CD4-positive, alpha-beta T cell (primary cell): ENCODE data around the gene DPYSL4. TPM values are rescaled to one million over a fixed set of nuclear protein-coding genes. Genes with fewer than 3 reads are reported as not detected.

Experiments
- ATAC-seq: fragments of 200-7000 bp; cut with Tn5 transposase; one replicate; pipeline ENCODE4 v1.10.0; 2022; ENCODE audit warnings: mild to moderate bottlenecking; ENCODE audit not compliant: poor library complexity
- CTCF ChIA-PET: fragments of 350-600 bp; sonication (Branson Sonifier 250); formaldehyde crosslinking; loops from one replicate; lab custom pipeline; 2021; ENCODE audit warnings: antibody characterized with exemption, inconsistent platforms; lab: Charles Lee
- POLR2A ChIA-PET: fragments of 350-600 bp; sonication (Branson Sonifier 250); formaldehyde crosslinking; loops from one replicate; lab custom pipeline; 2021; ENCODE audit warnings: antibody characterized with exemption, inconsistent platforms; lab: Charles Lee
- DNase-seq, 14 experiments: peaks; one replicate each; pipeline ENCODE4 v3.0.0-alpha.2; 2013 to 2020; ENCODE audit warnings: mixed read lengths in 2 of 14
- H3K27ac ChIP-seq, 2 donors: one replicate each; pipeline versions ENCODE4 v1.5.1 to v1.7.0; 2013; ENCODE audit warnings: low read length in 2 of 2, low read depth in 1 of 2, mild to moderate bottlenecking in 1 of 2
- H3K27me3 ChIP-seq, 2 experiments: 1 replicate in 1 of 2; 2 replicates in 1 of 2; pipeline versions ENCODE4 v1.6.1 to v1.7.0; 2013; ENCODE audit warnings: low read length in 2 of 2, control low read depth in 1 of 2, mild to moderate bottlenecking in 1 of 2, moderate library complexity in 1 of 2; ENCODE audit not compliant: insufficient read depth in 2 of 2, control insufficient read depth in 1 of 2
- H3K36me3 ChIP-seq: one replicate; pipeline ENCODE4 v1.6.1; 2013; ENCODE audit warnings: low read length, control low read depth; ENCODE audit not compliant: insufficient read depth
- H3K4me1 ChIP-seq: one replicate; pipeline ENCODE4 v1.6.1; 2013; ENCODE audit warnings: low read length, control low read depth; ENCODE audit not compliant: insufficient read depth
- H3K4me3 ChIP-seq: one replicate; pipeline ENCODE4 v1.5.1; 2013; ENCODE audit warnings: mild to moderate bottlenecking, low read length, moderate library complexity
- H3K9me3 ChIP-seq, 2 experiments: 1 replicate in 1 of 2; 2 replicates in 1 of 2; pipeline versions ENCODE4 v1.6.1 to v1.7.0; 2013; ENCODE audit warnings: low read length in 2 of 2, mild to moderate bottlenecking in 2 of 2, control low read depth in 1 of 2, moderate library complexity in 1 of 2; ENCODE audit not compliant: control insufficient read depth in 1 of 2, insufficient read depth in 1 of 2
- H3K27ac Mint-ChIP-seq: one replicate; pipeline ENCODE4 v1.8.0; 2020; ENCODE audit warnings: mixed read lengths
- H3K27me3 Mint-ChIP-seq: one replicate; pipeline ENCODE4 v1.8.0; 2021; ENCODE audit warnings: mixed read lengths
- H3K36me3 Mint-ChIP-seq: one replicate; pipeline ENCODE4 v1.8.0; 2021; ENCODE audit warnings: low read depth, mixed read lengths
- H3K4me1 Mint-ChIP-seq: one replicate; pipeline ENCODE4 v1.8.0; 2021; ENCODE audit warnings: low read depth, mixed read lengths
- H3K4me3 Mint-ChIP-seq: one replicate; pipeline ENCODE4 v1.8.0; 2020; ENCODE audit warnings: mild to moderate bottlenecking, mixed read lengths
- H3K9me3 Mint-ChIP-seq: one replicate; pipeline ENCODE4 v1.8.0; 2020; ENCODE audit warnings: mixed read lengths
- CTCF ChIP-seq: fragments of 200-600 bp; IDR thresholded peaks from one replicate; pipeline ENCODE4 v1.8.0; 2022; ENCODE audit warnings: antibody characterized with exemption, mild to moderate bottlenecking
- intact Hi-C, 2 experiments: fragments of 100-400 bp; cut with DNase I in 1 of 2; cut with micrococcal nuclease in 1 of 2; formaldehyde crosslinking; loops; one replicate each; pipeline versions ENCODE4 v1.15.1 to v1.9.0; 2023 to 2025; cut with DNase I, micrococcal nuclease
- total RNA-seq, 174 experiments: library from RNA in 2 of 174; stranded (reverse) in 2 of 174; gene quantifications; one replicate each; pipeline ENCODE4 v1.2.3 and lab custom pipeline; 2021 to 2026

Gene DPYSL4
- total RNA-seq, 2 experiments from 2014 or later = 0.64 to 0.96 TPM

DNA sequence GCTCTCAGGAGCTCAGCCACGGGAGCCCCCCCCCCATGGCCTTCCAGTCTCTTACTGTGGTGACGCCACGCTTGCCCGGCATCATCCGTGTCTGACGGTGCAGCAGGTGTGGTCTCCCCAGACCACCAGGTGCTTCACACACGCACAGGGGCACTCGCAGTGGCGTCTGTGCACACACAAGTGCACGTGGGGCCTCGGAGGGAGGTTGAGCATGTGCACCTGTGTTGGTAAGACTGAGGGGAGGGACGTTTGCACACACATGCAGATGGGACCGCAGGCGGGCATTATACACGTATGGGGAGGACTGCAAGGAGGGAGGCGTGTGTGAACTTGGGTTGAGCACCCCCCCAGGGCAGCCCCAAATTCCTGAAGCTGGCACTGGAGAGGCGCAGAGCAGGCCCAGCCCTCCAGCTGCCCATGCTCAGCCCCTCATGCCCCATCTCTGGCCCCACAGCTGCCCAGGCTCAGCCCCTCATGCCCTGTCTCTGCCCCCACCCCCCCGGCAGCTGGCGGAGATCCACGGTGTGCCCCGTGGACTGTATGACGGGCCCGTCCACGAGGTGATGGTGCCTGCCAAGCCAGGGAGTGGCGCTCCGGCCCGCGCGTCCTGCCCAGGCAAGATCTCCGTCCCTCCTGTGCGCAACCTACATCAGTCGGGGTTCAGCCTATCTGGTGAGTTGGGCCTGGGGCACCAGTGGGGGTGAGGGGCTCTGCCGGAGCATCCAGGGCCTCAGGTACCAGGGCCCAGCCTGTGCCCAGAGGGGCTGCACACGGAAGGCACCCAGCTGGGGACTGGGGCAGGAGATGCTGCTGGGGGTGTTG lies 16.7 kb downstream of the DPYSL4 start:
- Mint-ChIP-seq H3K4me3 (no peak overlapping the region), H3K9me3 (no peaks in the 10 kb centered on the region), H3K4me1 (no peaks in the 10 kb centered on the region), H3K27ac (no peak overlapping the region), H3K36me3 (no peaks in the 10 kb centered on the region), H3K27me3 (no peaks in the 10 kb centered on the region)
- Histone ChIP-seq H3K36me3 (no peaks in the 10 kb centered on the region), H3K27ac (no peak overlapping the region), H3K4me3 (no peak overlapping the region), H3K4me1 (no peaks in the 10 kb centered on the region), H3K9me3 (no peaks in the 10 kb centered on the region), H3K27me3 (no peaks in the 10 kb centered on the region)
- no peak for TF ChIP-seq CTCF
- POLR2A ChIA-PET = no interaction called here
- intact Hi-C loops = no loop called here
- DNase-seq (no peak), ATAC-seq (no peak)
- CTCF ChIA-PET = no interaction called here

- Histone ChIP-seq H3K27ac (no peak overlapping the region), H3K4me3 (no peak overlapping the region), H3K9me3 (no peaks in the 10 kb centered on the region), H3K4me1 (no peaks in the 10 kb centered on the region), H3K27me3 (no peaks in the 10 kb centered on the region), H3K36me3 (no peaks in the 10 kb centered on the region)
- Mint-ChIP-seq H3K4me3 (no peak overlapping the region), H3K4me1 (no peaks in the 10 kb centered on the region), H3K27me3 (no peaks in the 10 kb centered on the region), H3K9me3 (no peaks in the 10 kb centered on the region), H3K27ac (no peak overlapping the region), H3K36me3 (no peaks in the 10 kb centered on the region)
- intact Hi-C loops = no loop called here
- TF ChIP-seq CTCF = no peak
- DNase-seq = no peak
- CTCF ChIA-PET = no interaction called here
- no peak for ATAC-seq
- POLR2A ChIA-PET = no interaction called here
Observed at GRCh38 chr10:132204078-132204780, 17.5 kb downstream of the DPYSL4 start.

- no peak for ATAC-seq
- CTCF ChIA-PET = no interaction called here
- POLR2A ChIA-PET = no interaction called here
- Mint-ChIP-seq H3K9me3 (no peaks in the 10 kb centered on the region), H3K4me3 (no peak overlapping the region), H3K36me3 (no peaks in the 10 kb centered on the region), H3K27ac (no peak overlapping the region), H3K27me3 (no peaks in the 10 kb centered on the region), H3K4me1 (no peaks in the 10 kb centered on the region)
- Histone ChIP-seq H3K27me3 (no peaks in the 10 kb centered on the region), H3K27ac (no peak overlapping the region), H3K9me3 (no peaks in the 10 kb centered on the region), H3K4me3 (no peak overlapping the region), H3K36me3 (no peaks in the 10 kb centered on the region), H3K4me1 (no peaks in the 10 kb centered on the region)
- no peak for DNase-seq
- TF ChIP-seq CTCF = no peak
- intact Hi-C loops = no loop called here
Observed at GRCh38 chr10:132204781-132205473, 18.2 kb downstream of the DPYSL4 start.
